GM12874 (cell line): ENCODE data around the gene PMFBP1.

Experiments used
- TF ChIP-seq, protein P1 (sequence below): IDR thresholded peaks from 2 replicates; pipeline ENCODE4 v1.5.1; 2011; ENCODE audit warnings: low read depth, mild to moderate bottlenecking, control low read depth, low read length, moderate library complexity; ENCODE audit not compliant: insufficient read depth

Gene PMFBP1

DNA sequence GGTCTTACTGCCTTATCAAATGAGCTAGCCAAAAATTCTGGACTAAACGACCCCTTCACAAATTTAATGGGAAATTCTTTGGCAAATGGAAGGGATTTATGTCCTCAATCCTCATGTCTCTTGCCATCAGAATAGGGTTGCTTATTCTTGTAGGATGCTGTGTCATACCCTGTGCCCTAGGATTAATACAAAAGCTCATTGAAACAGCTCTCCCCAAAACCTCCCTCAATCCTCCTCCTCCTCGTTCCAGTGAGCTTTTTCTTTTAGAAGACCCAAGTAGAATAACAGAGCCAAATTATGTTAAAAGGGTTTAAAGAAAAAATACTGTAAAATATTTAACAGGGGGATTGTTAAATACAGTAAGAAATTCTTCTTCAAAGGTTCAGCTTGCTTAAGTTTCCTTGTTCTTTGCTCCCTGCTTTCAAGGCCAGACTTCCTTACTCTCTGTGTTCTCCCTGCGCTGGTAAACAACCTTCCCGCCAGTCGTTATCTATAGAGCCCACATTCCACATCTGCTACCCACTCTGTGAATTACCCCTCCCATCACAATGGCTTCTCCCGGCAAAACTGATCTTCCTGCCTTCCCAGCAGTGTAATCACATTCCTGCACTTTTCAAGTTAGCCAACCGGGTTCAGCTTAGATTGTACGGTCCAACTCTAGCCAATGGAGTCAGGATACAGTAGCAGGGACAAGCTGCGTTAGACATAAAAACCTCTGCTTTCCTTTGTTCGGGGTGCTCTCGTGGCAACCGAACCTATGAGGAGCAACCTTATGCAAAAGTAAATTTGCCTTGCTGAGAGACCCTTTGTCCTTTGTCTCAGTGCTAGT, 99.2 kb downstream of the PMFBP1 start:
- TF ChIP-seq, protein P1, sequence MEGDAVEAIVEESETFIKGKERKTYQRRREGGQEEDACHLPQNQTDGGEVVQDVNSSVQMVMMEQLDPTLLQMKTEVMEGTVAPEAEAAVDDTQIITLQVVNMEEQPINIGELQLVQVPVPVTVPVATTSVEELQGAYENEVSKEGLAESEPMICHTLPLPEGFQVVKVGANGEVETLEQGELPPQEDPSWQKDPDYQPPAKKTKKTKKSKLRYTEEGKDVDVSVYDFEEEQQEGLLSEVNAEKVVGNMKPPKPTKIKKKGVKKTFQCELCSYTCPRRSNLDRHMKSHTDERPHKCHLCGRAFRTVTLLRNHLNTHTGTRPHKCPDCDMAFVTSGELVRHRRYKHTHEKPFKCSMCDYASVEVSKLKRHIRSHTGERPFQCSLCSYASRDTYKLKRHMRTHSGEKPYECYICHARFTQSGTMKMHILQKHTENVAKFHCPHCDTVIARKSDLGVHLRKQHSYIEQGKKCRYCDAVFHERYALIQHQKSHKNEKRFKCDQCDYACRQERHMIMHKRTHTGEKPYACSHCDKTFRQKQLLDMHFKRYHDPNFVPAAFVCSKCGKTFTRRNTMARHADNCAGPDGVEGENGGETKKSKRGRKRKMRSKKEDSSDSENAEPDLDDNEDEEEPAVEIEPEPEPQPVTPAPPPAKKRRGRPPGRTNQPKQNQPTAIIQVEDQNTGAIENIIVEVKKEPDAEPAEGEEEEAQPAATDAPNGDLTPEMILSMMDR = no peak
